Spleen (tissue), 11 donors: ENCODE measurements around the gene ZBTB49. TPM values are rescaled to one million over a fixed set of nuclear protein-coding genes. Genes with fewer than 3 reads are reported as not detected.
A peak's percentile ranks its signal among the peaks of the same experiment; 100 is the strongest.

Experiments
- DNase-seq: peaks from one replicate; pipeline ENCODE4 v3.0.0-alpha.2; 2020
- H3K27ac ChIP-seq, 8 donors: fragments of 200-600 bp; sonication (generic) in 7 of 8; 1 replicate in 4 of 8; 2 replicates in 4 of 8; pipeline versions ENCODE4 v1.5.0 to v1.8.0; 2016 to 2021; ENCODE audit warnings: inconsistent platforms in 4 of 8, mild to moderate bottlenecking in 4 of 8, moderate library complexity in 1 of 8
- H3K27me3 ChIP-seq, 7 donors: fragments of 200-600 bp; sonication (generic) in 6 of 7; replicated peaks in 1 of 7; 1 replicate in 4 of 7; 2 replicates in 3 of 7; pipeline versions ENCODE4 v1.5.0 to v1.8.0; 2016 to 2021; ENCODE audit warnings: inconsistent platforms in 3 of 7, mild to moderate bottlenecking in 1 of 7
- H3K36me3 ChIP-seq, 6 donors: fragments of 200-600 bp; sonication (generic) in 5 of 6; 1 replicate in 4 of 6; 2 replicates in 2 of 6; pipeline versions ENCODE4 v1.5.0 to v1.8.0; 2016 to 2021; ENCODE audit warnings: inconsistent platforms in 2 of 6
- H3K4me1 ChIP-seq, 6 donors: fragments of 200-600 bp; sonication (generic) in 5 of 6; 1 replicate in 3 of 6; 2 replicates in 3 of 6; pipeline versions ENCODE4 v1.5.0 to v1.8.0; 2016 to 2021; ENCODE audit warnings: inconsistent platforms in 3 of 6
- H3K4me3 ChIP-seq, 8 donors: fragments of 200-600 bp; sonication (generic) in 7 of 8; 1 replicate in 4 of 8; 2 replicates in 4 of 8; pipeline versions ENCODE4 v1.5.0 to v1.8.0; 2016 to 2021; ENCODE audit warnings: inconsistent platforms in 4 of 8, mild to moderate bottlenecking in 4 of 8, moderate library complexity in 2 of 8
- H3K9me3 ChIP-seq, 8 donors: fragments of 200-600 bp; sonication (generic) in 7 of 8; 1 replicate in 4 of 8; 2 replicates in 4 of 8; pipeline versions ENCODE4 v1.5.0 to v1.8.0; 2016 to 2021; ENCODE audit warnings: inconsistent platforms in 4 of 8
- CTCF ChIP-seq, 11 experiments: fragments of 200-600 bp in 7 of 11; fragments of 450-650 bp in 4 of 11; sonication (generic) in 4 of 11; IDR thresholded peaks in 8 of 11; conservative IDR thresholded peaks in 3 of 11; 1 replicate in 7 of 11; 2 replicates in 4 of 11; pipeline versions ENCODE4 v1.4.0 to v1.8.0; 2016 to 2021; ENCODE audit warnings: antibody characterized with exemption in 11 of 11, inconsistent platforms in 4 of 11, mild to moderate bottlenecking in 1 of 11
- POLR2A ChIP-seq, 3 donors: fragments of 450-650 bp; IDR thresholded peaks; one replicate each; pipeline ENCODE4 v1.5.1; 2017; ENCODE audit warnings: antibody characterized with exemption in 3 of 3, mild to moderate bottlenecking in 1 of 3
- POLR2AphosphoS5 ChIP-seq, 3 donors: sonication (generic); formaldehyde crosslinking; IDR thresholded peaks; one replicate each; pipeline ENCODE4 v1.5.1; 2017; ENCODE audit warnings: antibody characterized with exemption in 3 of 3
- WGBS, 5 donors: extraction: QIAGEN DNeasy Blood & Tissue Kit in 3 of 5; methylation state at CpG; one replicate each; pipeline versions ENCODE4 v1.1.5 to v1.1.7; 2013 to 2018; 5-methylcytosine and 5-hydroxymethylcytosine counted together
- intact Hi-C: fragments of 100-400 bp; cut with DNase I; formaldehyde crosslinking; loops from one replicate; pipeline ENCODE4 v1.15.0; 2023; ENCODE audit warnings: low total_unique reads
- polyA plus RNA-seq, 3 donors: library from polyadenylated mRNA; stranded (reverse); fragments of 200-250 nt; gene quantifications; one replicate each; pipeline ENCODE4 v1.2.1, GENCODE V29; 2013
- total RNA-seq, 7 donors: library from RNA; depleted of rRNA in 3 of 7; stranded (reverse); fragments of >200 nt in 3 of 7; fragmentation: NEBNext Ultra II Directional in 4 of 7; extraction: Animal tissue kit (Norgen Biotek cat#: 25700) in 4 of 7; gene quantifications; one replicate each; pipeline versions ENCODE4 v1.1.0 to v1.2.1, GENCODE V29; 2016 to 2021
- donor health status: healthy with polysubstance abuse.
- donor health status: DM: no; HTN: no; CAD: no; lungs with moderate emphysema.
- donor health status: DM: no; HTN: no; CAD: no.
- donor health status: Bipolar disorder and iron deficiency.
- donor health status: healthy.
- donor health status: DM: no; HTN: no; CAD: no.
- donor health status: DM: yes; HTN: yes; CAD: no.

Gene ZBTB49
- total and polyA plus RNA-seq, 10 donors = 2.7 to 25.4 (median 10.8) TPM

DNA sequence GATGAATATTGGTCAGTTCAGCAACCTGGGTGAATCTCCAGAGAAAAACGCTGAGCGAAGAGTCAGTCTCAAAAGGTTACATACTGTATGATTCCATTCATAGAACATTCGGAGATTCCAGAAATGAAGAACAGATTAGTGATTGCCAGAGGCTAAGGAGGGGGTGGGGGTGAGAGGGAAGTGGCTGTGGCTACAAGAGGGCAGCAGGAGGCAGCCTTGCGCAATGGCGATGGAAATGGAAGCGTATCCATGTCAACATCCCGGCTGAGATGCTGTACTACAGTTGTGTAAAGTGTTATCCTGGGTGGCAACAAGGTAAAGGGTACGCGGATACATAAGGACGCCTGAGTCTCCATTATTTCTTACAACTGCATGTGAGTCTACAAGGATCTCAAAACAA lies 18.1 kb upstream of the ZBTB49 start:
- Histone ChIP-seq H3K4me1 (peaks cover 0 to 27% (median 0%) of the 10 kb centered on the region in 6 donors), H3K27me3 (no peaks in the 10 kb centered on the region), H3K36me3 (peaks cover 2 to 95% (median 53%) of the 10 kb centered on the region in 6 donors), H3K4me3 (no peak overlapping the region), H3K27ac (peak overlapping the region in 3 of 8 donors; percentile 5 to 88 (median 84)), H3K9me3 (no peaks in the 10 kb centered on the region)
- intact Hi-C loops = no loop called here
- WGBS, 5 donors = 82 to 94% (median 85%) methylated on average over 10 of the region's 10 CpGs
- no peak for TF ChIP-seq CTCF (IDR thresholded peaks at IDR 0.05 in 8 of 11, conservative IDR thresholded peaks at IDR 0.05 in 3 of 11)
- TF ChIP-seq POLR2A (IDR thresholded peaks at IDR 0.05) = no peak
- no peak for TF ChIP-seq POLR2AphosphoS5 (IDR thresholded peaks at IDR 0.05)
- no peak for DNase-seq

GRCh38 chr4:4274226-4274625 lies 15.8 kb upstream of the ZBTB49 start:
- intact Hi-C loops = no loop called here
- H3K36me3 ChIP-seq = peaks cover 2 to 95% (median 65%) of the 10 kb centered on the region in 6 donors

GRCh38 chr4:4277531-4277930 lies 12.5 kb upstream of the ZBTB49 start:
- no peaks in the 10 kb centered on the region for H3K27me3 ChIP-seq
- intact Hi-C loops = no loop called here
- H3K4me1 ChIP-seq = no peaks in the 10 kb centered on the region
- no peaks in the 10 kb centered on the region for H3K9me3 ChIP-seq
- H3K36me3 ChIP-seq = peaks cover 2 to 100% (median 79%) of the 10 kb centered on the region in 6 donors
- no peak overlapping the region for H3K4me3 ChIP-seq
- DNase-seq = no peak
- H3K27ac ChIP-seq = no peak overlapping the region
- TF ChIP-seq CTCF (IDR thresholded peaks at IDR 0.05 in 8 of 11, conservative IDR thresholded peaks at IDR 0.05 in 3 of 11) (no peak), POLR2AphosphoS5 (IDR thresholded peaks at IDR 0.05) (no peak), POLR2A (IDR thresholded peaks at IDR 0.05) (no peak)
- 76 to 86% (median 80%) methylated on average over 6 of the region's 6 CpGs for WGBS, 5 donors

More at GRCh38 chr4:4274226-4274625, 15.8 kb upstream of the ZBTB49 start:
- no peak for DNase-seq
- H3K27me3 ChIP-seq = no peaks in the 10 kb centered on the region
- peaks cover 0 to 11% (median 0%) of the 10 kb centered on the region in 6 donors for H3K4me1 ChIP-seq
- TF ChIP-seq POLR2AphosphoS5 (IDR thresholded peaks at IDR 0.05) = no peak
- no peak for TF ChIP-seq CTCF (IDR thresholded peaks at IDR 0.05 in 8 of 11, conservative IDR thresholded peaks at IDR 0.05 in 3 of 11)
- TF ChIP-seq POLR2A (IDR thresholded peaks at IDR 0.05) = no peak
- H3K27ac ChIP-seq = peak overlapping the region in 3 of 8 donors; percentile 5 to 16 (median 13)
- H3K4me3 ChIP-seq = no peak overlapping the region
- WGBS, 5 donors = 82 to 95% (median 87%) methylated on average over 14 of the region's 14 CpGs
- H3K9me3 ChIP-seq = no peaks in the 10 kb centered on the region

DNA sequence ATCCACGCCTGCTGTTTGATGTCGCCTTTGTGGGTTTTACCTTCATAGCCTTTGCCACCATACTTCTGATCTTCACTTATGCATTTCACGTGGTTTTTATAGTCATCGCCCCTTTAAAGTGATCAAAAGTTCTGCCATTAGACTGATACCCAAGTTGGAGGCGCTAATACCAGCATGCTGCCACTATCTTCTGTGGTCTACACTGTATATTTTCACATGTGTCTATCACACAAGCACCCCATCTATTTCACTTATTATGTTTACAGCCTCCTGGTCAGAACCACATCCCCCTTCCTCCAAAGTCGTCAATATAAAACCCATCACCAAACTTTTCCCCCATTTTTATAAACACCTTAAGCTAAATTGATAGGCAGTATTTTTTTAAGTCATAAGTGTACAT lies 8.3 kb upstream of the ZBTB49 start:
- TF ChIP-seq CTCF (IDR thresholded peaks at IDR 0.05 in 8 of 11, conservative IDR thresholded peaks at IDR 0.05 in 3 of 11) = no peak
- H3K36me3 ChIP-seq = peaks cover 0 to 96% (median 70%) of the 10 kb centered on the region in 6 donors
- no peak overlapping the region for H3K27ac ChIP-seq
- no peak for DNase-seq
- no peak overlapping the region for H3K4me3 ChIP-seq
- peaks cover 0 to 29% (median 12%) of the 10 kb centered on the region in 6 donors for H3K4me1 ChIP-seq
- WGBS, 5 donors = 79 to 95% (median 90%) methylated on average over 6 of the region's 6 CpGs
- no peaks in the 10 kb centered on the region for H3K9me3 ChIP-seq
- intact Hi-C loops = no loop called here
- no peaks in the 10 kb centered on the region for H3K27me3 ChIP-seq
